HG02840 (cell line): ENCODE measurements around the gene MYMX.
"Not testable (repeated sequence)": the region's sequence is repeated elsewhere in the genome, so short reads cannot be mapped to it uniquely, and the experiment has no call there.

ENCODE experiments used
- ATAC-seq: cut with Tn5 transposase; IDR thresholded peaks from one replicate; pipeline ENCODE4 v1.9.1; 2021; ENCODE audit warnings: mild to moderate bottlenecking, moderate library complexity, moderate number of reproducible peaks; ENCODE audit not compliant: unreplicated experiment, low FRiP score

Gene MYMX

DNA sequence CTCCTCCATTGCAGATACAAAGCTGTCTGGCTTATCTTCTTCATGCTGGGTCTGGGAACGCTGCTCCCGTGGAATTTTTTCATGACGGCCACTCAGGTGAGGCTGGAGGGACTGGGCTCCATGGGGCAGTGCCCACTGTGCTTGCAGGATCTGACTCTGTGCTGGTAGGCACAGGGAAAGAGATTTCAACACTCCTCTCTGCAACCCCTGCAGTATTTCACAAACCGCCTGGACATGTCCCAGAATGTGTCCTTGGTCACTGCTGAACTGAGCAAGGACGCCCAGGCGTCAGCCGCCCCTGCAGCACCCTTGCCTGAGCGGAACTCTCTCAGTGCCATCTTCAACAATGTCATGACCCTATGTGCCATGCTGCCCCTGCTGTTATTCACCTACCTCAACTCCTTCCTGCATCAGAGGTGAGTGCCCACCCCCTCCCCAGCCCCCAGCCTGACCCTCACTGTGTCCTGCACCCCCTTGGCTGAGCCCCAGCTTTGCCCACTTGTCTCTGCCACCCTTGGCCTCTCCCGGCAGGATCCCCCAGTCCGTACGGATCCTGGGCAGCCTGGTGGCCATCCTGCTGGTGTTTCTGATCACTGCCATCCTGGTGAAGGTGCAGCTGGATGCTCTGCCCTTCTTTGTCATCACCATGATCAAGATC lies 12.8 kb downstream of the MYMX start:
- ATAC-seq: no peak

DNA sequence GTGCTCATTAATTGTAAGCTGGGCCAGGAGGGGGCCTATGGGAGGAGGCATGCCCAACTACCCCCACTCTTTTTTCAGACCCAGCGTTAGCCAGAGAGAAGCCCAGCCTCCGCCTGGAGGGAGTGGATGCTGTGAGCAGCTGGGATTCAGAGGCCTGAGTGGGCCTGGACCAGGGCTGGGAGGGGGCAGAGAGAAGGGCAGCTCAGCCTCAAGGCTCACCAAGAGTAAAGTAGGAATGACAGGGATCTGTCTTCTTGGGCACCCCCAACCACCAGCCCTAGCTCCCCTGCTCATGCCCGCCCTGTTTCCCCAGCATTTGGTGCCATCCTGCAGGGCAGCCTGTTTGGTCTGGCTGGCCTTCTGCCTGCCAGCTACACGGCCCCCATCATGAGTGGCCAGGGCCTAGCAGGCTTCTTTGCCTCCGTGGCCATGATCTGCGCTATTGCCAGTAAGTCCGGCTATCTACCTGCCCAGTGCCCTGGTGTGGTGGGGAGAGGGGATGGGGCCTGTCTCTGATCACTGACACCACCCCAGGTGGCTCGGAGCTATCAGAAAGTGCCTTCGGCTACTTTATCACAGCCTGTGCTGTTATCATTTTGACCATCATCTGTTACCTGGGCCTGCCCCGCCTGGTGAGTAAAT lies 13.4 kb downstream of the MYMX start:
- no peak for ATAC-seq

DNA sequence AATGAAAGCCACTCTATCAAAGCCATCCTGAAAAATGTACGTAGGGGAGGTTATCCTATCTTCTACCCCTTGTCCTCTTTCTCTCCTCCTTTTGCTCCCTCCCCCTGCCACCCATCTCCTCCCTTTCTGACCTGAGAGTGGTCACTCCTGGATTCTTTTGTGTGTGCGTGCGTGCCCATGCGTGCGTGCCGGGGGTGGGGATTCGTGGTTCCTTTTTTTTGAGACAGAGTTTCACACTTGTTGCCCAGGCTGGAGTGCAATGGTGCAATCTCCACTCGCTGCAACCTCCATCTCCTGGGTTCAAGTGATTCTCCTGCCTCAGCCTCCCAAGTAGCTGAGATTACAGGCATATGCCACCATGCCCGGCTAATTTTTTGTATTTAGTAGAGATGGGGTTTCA lies 14.7 kb downstream of the MYMX start:
- not testable (repeated sequence) for ATAC-seq

DNA sequence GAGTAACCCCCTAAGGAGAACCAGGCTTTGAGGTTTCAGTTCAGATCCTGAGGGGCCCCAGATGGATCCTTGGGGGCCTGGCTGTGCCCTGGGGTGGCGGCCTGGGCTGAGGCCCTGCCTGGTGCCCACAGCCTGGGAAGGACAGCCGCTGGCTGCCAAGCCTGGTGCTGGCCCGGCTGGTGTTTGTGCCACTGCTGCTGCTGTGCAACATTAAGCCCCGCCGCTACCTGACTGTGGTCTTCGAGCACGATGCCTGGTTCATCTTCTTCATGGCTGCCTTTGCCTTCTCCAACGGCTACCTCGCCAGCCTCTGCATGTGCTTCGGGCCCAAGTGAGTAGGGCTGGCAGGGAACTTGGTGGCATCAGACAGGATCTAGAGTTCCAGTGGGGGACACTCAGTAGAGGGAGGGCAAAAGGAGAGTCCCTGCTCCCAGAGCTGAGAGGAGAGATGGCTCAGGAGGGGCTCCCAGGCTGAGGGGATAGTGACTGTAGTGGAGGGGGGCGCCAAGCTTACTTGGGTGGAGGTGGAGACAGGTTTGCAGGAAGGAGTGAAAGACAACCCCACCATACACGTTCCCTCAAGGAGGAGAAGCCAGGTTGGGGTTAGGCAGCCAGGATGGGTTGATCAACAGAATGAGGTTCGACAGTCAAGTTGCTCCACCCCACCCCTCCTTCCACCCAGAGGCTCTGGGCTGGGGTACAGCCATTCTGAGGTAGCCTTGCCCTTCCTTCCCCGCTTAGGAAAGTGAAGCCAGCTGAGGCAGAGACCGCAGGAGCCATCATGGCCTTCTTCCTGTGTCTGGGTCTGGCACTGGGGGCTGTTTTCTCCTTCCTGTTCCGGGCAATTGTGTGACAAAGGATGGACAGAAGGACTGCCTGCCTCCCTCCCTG lies 16.2 kb downstream of the MYMX start:
- ATAC-seq: no peak

DNA sequence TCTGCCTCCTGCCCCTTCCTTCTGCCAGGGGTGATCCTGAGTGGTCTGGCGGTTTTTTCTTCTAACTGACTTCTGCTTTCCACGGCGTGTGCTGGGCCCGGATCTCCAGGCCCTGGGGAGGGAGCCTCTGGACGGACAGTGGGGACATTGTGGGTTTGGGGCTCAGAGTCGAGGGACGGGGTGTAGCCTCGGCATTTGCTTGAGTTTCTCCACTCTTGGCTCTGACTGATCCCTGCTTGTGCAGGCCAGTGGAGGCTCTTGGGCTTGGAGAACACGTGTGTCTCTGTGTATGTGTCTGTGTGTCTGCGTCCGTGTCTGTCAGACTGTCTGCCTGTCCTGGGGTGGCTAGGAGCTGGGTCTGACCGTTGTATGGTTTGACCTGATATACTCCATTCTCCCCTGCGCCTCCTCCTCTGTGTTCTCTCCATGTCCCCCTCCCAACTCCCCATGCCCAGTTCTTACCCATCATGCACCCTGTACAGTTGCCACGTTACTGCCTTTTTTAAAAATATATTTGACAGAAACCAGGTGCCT lies 16.9 kb downstream of the MYMX start:
- no peak for ATAC-seq

DNA sequence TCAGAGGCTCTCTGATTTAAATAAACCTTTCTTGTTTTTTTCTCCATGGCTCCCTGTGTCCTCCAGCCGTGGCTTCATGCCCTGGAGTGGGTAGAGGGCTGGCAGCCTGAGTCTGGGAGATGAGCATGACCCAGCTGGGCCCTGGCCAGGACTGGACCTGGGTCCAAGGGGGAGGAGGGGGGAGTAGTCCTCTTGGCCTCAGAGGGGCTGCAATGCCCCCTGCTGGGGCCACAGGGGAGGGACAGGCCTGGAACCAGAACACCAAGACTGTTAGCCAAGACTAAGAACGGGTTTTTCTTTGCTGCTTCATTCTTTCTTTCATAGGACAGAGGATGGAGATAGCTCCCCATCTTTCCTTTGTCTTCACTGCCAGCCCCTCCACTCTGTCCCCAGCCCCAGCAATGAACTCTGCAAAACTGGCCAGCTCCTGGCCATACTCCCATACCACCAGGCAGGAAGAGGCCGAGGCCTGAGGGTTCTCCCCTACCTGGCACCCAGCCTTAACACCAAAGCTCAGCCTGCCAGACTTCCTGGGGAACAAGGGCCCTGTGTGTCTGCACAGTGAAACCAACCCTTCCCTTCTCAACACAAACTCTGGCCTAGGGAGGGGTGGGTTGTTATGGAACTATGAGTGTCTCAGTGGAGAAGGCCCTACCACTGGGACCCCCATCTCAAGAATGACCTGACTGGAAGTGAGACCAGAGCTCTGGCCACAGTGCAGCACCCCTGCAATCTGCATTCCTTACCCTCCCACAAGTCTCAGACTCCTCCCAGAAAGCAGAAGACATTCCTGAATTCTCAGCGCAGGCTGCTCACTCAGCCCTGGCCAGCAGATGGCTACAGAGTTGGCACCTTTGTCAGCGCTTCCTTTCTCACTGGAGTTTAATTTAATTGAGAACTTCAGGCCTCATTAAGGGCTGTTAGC lies 17.6 kb downstream of the MYMX start:
- ATAC-seq: no peak

DNA sequence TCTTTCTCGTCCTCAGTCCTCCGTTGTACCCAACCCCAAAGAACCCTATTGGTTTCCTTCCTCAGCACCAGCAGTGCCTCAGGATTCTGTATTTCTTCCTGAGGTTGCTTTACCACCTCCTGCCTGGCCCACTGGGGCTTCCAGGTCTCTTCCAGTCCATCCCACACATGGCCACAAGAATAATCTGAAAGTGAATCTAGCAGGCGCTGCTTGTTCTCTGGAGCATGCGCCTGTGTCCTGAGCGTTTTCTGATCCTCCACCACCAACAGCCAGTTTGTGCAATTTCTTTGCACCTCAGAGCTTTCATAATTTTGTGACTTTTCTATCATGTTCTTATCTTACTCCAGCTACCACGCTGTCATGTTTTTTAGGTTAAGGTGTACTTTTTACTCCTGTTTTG lies 18.5 kb downstream of the MYMX start:
- no peak for ATAC-seq

DNA sequence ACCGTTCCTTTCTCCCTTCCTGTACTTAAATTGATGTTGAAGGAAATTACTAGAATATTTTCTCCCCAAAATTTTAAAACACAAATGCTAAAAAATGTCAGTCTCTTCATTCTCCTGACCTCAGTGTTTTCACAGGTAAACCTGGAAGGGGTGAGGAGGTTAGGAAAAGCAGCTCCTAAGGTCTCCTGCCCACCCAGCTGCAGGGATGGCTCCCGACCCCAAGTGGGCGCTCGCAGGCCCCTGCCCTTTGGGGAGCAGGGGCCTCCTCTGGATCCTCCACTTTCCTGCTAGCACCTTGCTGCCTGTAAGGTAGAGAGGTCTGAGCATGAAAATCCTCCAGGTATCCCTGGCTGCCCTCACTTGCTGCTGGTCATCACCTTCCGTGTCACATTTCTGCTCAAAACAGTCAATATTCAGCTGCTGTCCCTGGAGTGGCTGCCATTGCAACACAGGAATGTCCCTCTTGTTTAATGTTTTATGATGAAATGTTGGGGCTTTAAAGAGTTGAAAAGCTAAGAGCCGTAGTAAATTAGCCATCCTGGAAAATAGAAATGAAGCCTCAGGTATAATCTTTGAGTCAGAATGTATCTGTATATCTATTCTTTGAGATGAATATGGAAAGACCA lies 19.3 kb downstream of the MYMX start:
- ATAC-seq: no peak

DNA sequence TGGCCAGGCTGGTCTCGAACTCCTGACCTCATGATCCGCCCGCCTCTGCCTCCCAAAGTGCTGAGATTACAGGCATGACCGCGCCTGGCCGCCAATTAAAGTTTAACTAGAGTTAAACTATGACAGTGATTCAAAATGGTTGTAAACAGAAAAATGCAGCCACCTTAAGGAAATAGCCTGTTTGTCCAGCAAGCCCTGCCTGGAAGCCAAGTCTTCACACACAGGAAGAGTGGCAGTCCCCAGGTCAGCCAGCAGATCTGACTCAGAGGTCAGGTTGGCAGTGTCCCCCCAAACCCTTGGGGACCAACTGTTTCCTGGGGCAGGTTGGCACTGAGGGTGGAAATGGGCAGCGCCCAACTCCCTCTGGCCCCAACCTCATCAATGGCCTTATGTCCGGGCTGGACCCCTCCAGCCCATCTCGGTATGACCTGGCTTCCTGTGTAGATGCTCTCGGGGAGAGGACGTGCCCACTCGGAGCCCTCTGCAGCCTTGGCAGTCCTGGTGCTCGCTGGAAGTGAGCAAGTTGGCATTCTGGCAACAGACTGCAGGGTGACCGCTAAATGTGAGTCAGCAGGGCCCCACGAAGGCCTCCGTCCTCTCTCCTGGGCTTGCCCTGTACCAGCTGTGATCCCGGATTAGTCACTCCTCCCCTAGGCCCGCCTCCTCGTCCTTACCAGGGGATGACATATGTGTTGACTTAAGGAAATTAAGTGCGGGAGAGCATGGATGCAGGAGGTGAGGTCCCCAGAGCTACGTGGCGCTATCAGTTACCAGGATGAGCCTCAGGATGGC lies 20.5 kb downstream of the MYMX start:
- no peak for ATAC-seq

DNA sequence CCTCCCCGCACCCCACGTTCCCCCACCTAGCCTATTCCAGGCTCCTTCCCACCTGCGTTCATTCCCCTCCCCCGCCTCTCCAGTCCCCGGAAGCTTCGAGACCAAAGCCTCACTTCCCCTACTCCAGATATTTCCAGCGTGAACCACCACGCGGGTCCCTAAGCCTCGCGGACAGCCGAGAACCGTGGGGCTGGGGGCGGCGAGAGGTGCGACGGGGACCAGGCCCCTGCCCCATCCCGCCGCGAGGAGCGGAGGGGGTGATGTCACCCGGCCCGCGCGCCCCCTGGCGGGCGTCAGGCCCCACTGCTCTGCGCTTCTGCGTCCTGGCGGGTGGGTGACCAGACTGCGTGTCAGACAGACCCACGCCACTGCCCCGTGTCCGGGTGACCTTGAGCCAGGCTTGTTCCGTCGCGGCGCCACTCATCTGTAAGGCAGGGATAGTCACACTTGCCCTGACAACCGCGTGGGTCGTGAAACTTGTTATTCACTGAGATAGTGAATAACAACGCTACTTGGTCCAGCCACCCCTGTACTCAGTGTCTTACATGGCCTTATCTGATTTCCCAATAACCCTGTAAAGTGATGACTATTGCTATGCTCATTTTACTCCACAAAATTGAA lies 21.2 kb downstream of the MYMX start:
- no peak for ATAC-seq

DNA sequence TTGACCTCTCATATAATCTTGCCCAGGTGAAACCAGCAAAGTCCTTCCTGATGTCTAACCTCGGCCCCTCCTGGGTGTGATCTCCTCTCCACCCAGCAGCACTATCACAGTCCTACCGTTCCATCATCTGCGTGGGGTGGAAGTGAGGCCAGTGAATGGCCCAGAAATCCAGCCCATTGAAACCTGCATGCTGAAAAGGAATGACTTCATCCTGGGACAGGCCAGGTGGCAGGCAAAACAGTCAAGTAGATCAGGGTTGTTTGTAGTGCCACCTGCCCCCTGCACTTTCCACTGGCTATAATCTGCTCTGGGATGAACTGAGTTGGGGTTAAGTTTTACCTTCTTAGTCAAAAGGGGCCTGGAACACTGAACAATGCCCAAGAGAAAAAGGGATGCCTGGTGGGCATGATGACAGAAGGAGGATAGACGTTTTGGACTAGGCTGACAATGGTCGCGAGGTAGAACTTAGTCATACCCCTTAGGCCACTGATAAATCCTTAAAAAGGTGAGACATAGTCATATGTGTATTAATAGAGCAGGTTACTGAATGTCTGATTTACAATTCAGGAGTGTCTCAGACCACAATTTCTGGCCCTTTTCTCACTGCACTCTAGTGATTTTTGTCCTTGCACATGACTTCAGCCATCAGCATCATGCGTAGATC lies 22.1 kb downstream of the MYMX start:
- ATAC-seq: no peak

DNA sequence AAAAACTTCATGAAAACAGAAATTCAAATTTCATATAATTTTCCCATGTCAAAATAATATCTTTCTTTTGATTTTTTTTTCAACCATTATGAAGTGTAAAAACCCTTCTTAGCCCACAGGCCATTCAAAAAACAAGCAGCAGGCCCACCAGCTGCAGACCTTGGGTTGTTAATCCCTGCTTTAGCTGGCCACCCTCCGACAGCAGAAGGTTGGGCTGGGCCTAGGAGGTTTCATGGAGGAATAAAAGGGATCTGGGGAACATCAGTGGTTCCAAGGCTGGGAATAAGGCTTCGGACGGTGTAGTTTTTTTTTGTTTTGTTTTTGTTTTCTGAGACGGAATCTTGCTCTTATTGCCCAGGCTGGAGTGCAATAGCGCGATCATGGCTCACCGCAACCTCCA lies 26.6 kb downstream of the MYMX start:
- no peak for ATAC-seq

DNA sequence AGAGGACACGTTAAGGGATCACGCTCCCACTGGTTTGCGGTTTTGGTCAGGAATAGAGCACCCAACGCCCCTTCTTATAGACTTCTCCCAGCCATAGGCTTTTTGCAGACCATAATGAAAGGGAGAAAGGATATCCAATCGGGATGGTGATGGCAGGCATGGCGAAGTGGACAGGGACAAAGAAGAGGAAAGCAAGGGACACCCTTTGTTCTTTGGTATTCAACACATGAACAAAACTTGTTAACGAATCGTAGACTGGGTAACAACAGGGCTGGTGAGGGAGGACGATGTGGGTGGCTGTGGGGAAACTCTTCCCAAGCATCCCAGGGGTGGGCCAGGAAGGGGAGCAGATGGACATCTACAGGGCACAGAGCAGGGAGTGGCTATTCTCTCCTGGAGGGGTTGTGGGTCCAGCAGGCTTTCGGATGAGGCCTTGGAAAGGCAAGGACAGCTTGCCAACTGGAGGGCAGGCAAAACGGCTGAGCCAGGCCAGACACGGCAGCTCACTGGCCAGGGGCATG lies 28.7 kb downstream of the MYMX start:
- no peak for ATAC-seq

DNA sequence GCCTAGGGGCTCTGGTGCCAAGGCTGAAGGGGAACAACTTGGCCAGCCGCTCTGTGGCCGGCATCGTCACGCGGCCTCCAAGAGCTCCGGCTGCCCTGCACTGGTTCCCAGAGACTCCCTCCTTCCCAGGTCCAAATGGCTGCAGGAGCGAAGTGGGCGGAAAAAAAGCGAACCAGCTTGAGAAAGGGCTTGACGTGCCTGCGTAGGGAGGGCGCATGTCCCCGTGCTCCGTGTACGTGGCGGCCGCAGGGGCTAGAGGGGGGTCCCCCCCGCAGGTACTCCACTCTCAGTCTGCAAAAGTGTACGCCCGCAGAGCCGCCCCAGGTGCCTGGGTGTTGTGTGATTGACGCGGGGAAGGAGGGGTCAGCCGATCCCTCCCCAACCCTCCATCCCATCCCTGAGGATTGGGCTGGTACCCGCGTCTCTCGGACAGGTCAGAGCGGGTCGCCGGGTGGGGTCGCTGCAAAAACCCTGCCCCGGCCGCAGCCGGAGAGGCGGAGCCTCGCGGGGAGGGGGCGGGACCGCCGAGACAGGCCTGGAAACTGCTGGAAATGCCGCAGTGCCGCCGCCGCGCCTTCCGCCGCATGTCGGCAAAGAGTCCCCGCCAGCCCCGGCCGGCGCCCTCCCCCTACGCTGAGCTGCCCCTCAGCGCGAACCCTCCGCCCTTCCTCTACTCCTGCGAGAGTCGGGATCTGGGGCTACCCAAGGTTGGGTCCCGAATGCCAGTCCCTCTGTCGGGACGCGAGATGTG lies 29.4 kb downstream of the MYMX start:
- ATAC-seq: peak; percentile 50

DNA sequence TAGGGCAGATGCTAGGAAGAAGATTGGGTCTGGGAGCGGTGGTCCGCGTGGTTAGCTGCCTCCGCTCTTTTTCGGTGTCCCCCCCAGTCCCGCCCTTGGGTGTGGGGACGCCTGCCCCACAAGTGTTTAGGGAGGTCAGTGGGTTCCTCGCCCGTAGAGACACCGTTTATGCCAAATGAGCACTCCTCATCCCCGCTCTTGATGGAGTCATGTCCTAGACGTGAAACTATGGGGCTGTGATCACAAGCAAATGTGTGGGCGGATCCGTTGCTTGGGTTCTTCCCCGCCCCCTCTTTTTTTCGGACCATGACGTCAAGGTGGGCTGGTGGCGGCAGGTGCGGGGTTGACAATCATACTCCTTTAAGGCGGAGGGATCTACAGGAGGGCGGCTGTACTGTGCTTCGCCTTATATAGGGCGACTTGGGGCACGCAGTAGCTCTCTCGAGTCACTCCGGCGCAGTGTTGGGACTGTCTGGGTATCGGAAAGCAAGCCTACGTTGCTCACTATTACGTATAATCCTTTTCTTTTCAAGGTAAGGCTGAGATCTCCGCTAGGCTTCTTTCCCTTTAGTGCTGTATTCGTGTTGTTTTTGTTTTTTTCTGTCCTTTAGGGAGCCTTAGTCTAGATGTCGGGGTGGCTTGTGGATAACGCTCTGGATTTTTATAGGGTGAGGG lies 30.1 kb downstream of the MYMX start, which contains the start of gene HSP90AB1:
Gene HSP90AB1 (plus strand): TSS at position 439 of the 675 bp plus-strand sequence. CDS start 1,529 bp downstream, outside the sequence.
- peak; percentile 58 for ATAC-seq
